Right lobe of liver (tissue), 6 donors: ENCODE measurements around the gene PGBD5. TPM values are rescaled to one million over a fixed set of nuclear protein-coding genes. Genes with fewer than 3 reads are reported as not detected.

Source experiments
- ATAC-seq, 4 donors: fragments of 200-7000 bp; cut with Tn5 transposase; one replicate each; pipeline ENCODE4 v1.9.1; 2020; ENCODE audit warnings: mild to moderate bottlenecking in 4 of 4, moderate library complexity in 4 of 4
- DNase-seq, 3 donors: peaks; one replicate each; pipeline ENCODE4 v3.0.0-alpha.2; 2020
- H3K27ac ChIP-seq, 3 donors: fragments of 200-600 bp; one replicate each; pipeline ENCODE4 v1.8.0; 2022
- H3K27me3 ChIP-seq, 2 donors: fragments of 200-600 bp; one replicate each; pipeline ENCODE4 v1.8.0; 2022
- H3K36me3 ChIP-seq, 4 donors: fragments of 200-600 bp; sonication (generic) in 1 of 4; one replicate each; pipeline versions ENCODE4 v1.5.1 to v1.8.0; 2017 to 2022; ENCODE audit warnings: control low read depth in 1 of 4
- H3K4me1 ChIP-seq, 4 donors: fragments of 200-600 bp; sonication (generic) in 1 of 4; one replicate each; pipeline versions ENCODE4 v1.5.1 to v1.8.0; 2017 to 2022; ENCODE audit warnings: control low read depth in 1 of 4
- H3K4me3 ChIP-seq, 3 donors: fragments of 200-600 bp; one replicate each; pipeline ENCODE4 v1.8.0; 2022
- H3K9me3 ChIP-seq, 4 donors: fragments of 200-600 bp; sonication (generic) in 1 of 4; one replicate each; pipeline versions ENCODE4 v1.5.1 to v1.8.0; 2017 to 2022; ENCODE audit warnings: control low read depth in 1 of 4
- CTCF ChIP-seq, 4 donors: fragments of 200-600 bp in 3 of 4; fragments of 450-650 bp in 1 of 4; IDR thresholded peaks; one replicate each; pipeline versions ENCODE4 v1.5.1 to v1.8.0; 2016 to 2022; ENCODE audit warnings: antibody characterized with exemption in 4 of 4, mild to moderate bottlenecking in 2 of 4
- POLR2A ChIP-seq: fragments of 450-650 bp; IDR thresholded peaks from one replicate; pipeline ENCODE4 v1.6.1; 2017; ENCODE audit warnings: antibody characterized with exemption, mild to moderate bottlenecking
- WGBS: methylation state at CpG from one replicate; pipeline ENCODE4 v1.1.6; 2018; ENCODE audit warnings: low coverage, low lambda C conversion rate; ENCODE audit not compliant: insufficient coverage; ENCODE audit errors: missing lambda C conversion rate; 5-methylcytosine and 5-hydroxymethylcytosine counted together
- intact Hi-C, 2 donors: fragments of 100-400 bp; cut with DNase I; formaldehyde crosslinking; loops; one replicate each; pipeline versions ENCODE4 v1.11.2 to v1.14.1; 2022
- total RNA-seq, 6 experiments: library from RNA; depleted of rRNA in 2 of 6; stranded (reverse); fragments of >200 nt in 2 of 6; fragmentation: NEBNext Ultra II Directional in 3 of 6; extraction: Animal tissue kit (Norgen Biotek cat#: 25700) in 3 of 6; gene quantifications; one replicate each; pipeline versions ENCODE4 v1.1.0 to v1.2.4, GENCODE V29; 2016 to 2023
- donor health status: DM: no; HTN: yes; CAD: no.
- donor health status: DM: no; HTN: no; CAD: no.
- donor health status: DM: no; HTN: no; CAD: no.
- donor health status: DM: no; HTN: yes; CAD: no.
- donor health status: DM: no; HTN: yes; CAD: no.

PGBD5 gene
- total RNA-seq, 6 experiments from 2014 or later = 0.80 to 6.4 (median 2.4) TPM

GRCh38 chr1:230398856-230399255 is 27.3 kb downstream of the PGBD5 start:
- Histone ChIP-seq H3K36me3 (no peaks in the 10 kb centered on the region), H3K9me3 (no peaks in the 10 kb centered on the region), H3K4me1 (no peaks in the 10 kb centered on the region), H3K27ac (no peak overlapping the region), H3K27me3 (no peaks in the 10 kb centered on the region), H3K4me3 (no peak overlapping the region)
- intact Hi-C loops = no loop called here
- WGBS = 94% methylated on average over 4 of the region's 8 CpGs
- DNase-seq (no peak), ATAC-seq (no peak)
- TF ChIP-seq POLR2A (no peak), CTCF (IDR thresholded peaks at IDR 0.05) (no peak)

- no peak for ATAC-seq
- Histone ChIP-seq H3K4me1 (no peaks in the 10 kb centered on the region), H3K9me3 (no peaks in the 10 kb centered on the region), H3K4me3 (no peak overlapping the region), H3K27me3 (no peaks in the 10 kb centered on the region), H3K36me3 (no peaks in the 10 kb centered on the region), H3K27ac (no peak overlapping the region)
- TF ChIP-seq CTCF (IDR thresholded peaks at IDR 0.05) = no peak
- no peak for TF ChIP-seq POLR2A
- 89% methylated on average over 5 of the region's 10 CpGs for WGBS
- DNase-seq = no peak
- intact Hi-C loops = no loop called here
Measured at GRCh38 chr1:230396966-230397365, 29.2 kb downstream of the PGBD5 start.

GRCh38 chr1:230395932-230396331 is 30.2 kb downstream of the PGBD5 start:
- no peaks in the 10 kb centered on the region for H3K9me3 ChIP-seq
- H3K4me1 ChIP-seq = no peaks in the 10 kb centered on the region
- WGBS = 92% methylated on average over 1 of the region's 1 CpG
- intact Hi-C loops = no loop called here
- H3K4me3 ChIP-seq = no peak overlapping the region
- no peaks in the 10 kb centered on the region for H3K36me3 ChIP-seq
- DNase-seq = no peak
- H3K27ac ChIP-seq = no peak overlapping the region
- TF ChIP-seq POLR2A = no peak
- no peak for TF ChIP-seq CTCF (IDR thresholded peaks at IDR 0.05)
- no peak for ATAC-seq
- no peaks in the 10 kb centered on the region for H3K27me3 ChIP-seq

- H3K27ac ChIP-seq = no peak overlapping the region
- DNase-seq (no peak), ATAC-seq (no peak)
- H3K4me3 ChIP-seq = no peak overlapping the region
- H3K27me3 ChIP-seq = no peaks in the 10 kb centered on the region
- 88% methylated on average over 8 of the region's 8 CpGs for WGBS
- no peaks in the 10 kb centered on the region for H3K9me3 ChIP-seq
- intact Hi-C loops = no loop called here
- H3K36me3 ChIP-seq = no peaks in the 10 kb centered on the region
- no peaks in the 10 kb centered on the region for H3K4me1 ChIP-seq
- TF ChIP-seq CTCF (IDR thresholded peaks at IDR 0.05) (no peak), POLR2A (no peak)
Measured at GRCh38 chr1:230394741-230395140, 31.4 kb downstream of the PGBD5 start.

- no peak for TF ChIP-seq POLR2A
- Histone ChIP-seq H3K27me3 (no peaks in the 10 kb centered on the region), H3K36me3 (no peaks in the 10 kb centered on the region), H3K9me3 (no peaks in the 10 kb centered on the region), H3K4me1 (no peaks in the 10 kb centered on the region), H3K4me3 (no peak overlapping the region), H3K27ac (no peak overlapping the region)
- ATAC-seq = no peak
- no peak for DNase-seq
- intact Hi-C loops = no loop called here
- WGBS = 88% methylated on average over 1 of the region's 7 CpGs
Measured at GRCh38 chr1:230394134-230394533, 32.0 kb downstream of the PGBD5 start.
